HL-60 (cell line): Measurements from ENCODE around the gene RNASE1.

Experiments used
- CTCF ChIP-seq: IDR thresholded peaks from one replicate; pipeline ENCODE4 v1.5.1; 2011; ENCODE audit warnings: low read length, control low read depth, inconsistent platforms; ENCODE audit not compliant: insufficient read depth
- GABPA ChIP-seq: IDR thresholded peaks from 2 replicates; pipeline ENCODE4 v1.6.1; 2012; ENCODE audit warnings: low read depth
- POLR2AphosphoS5 ChIP-seq: IDR thresholded peaks from 2 replicates; pipeline ENCODE4 v1.6.1; 2012; ENCODE audit warnings: low read depth
- REST ChIP-seq: IDR thresholded peaks from 2 replicates; pipeline ENCODE4 v1.6.1; 2012; ENCODE audit warnings: low read depth; ENCODE audit not compliant: insufficient replicate concordance
- SPI1 ChIP-seq: IDR thresholded peaks from 2 replicates; pipeline ENCODE4 v1.6.1; 2012; ENCODE audit warnings: low read depth, mild to moderate bottlenecking, borderline replicate concordance

- TF ChIP-seq CTCF (no peak), POLR2AphosphoS5 (no peak), SPI1 (no peak), REST (no peak), GABPA (no peak)
These were observed 27.6 kb downstream of the RNASE1 start for GRCh38 chr14:20775043-20775442.
